ENCODE data around the gene FSTL4.

DNA sequence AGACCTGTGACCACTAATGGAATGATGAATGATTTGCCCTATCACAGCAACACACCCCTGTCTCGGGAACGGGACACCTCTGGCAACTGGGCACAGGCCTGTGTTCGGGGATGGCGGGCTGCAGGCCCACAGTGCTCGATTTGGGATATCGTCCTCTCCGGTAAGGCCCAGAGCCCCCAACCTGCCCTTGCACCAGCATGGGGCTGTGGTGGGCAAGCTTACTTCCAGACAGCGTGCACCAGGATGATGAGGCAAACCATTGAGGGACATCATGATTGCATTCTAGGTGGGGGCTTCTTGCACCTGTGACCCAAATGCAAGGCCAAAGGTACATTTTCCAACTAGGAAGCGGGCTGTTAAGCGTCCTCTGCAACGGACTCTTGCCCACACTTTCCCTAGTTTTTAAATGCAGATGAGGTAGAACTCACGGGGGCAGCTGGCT, 275.4 kb downstream of the FSTL4 start:
- TF ChIP-seq, protein P1, sequence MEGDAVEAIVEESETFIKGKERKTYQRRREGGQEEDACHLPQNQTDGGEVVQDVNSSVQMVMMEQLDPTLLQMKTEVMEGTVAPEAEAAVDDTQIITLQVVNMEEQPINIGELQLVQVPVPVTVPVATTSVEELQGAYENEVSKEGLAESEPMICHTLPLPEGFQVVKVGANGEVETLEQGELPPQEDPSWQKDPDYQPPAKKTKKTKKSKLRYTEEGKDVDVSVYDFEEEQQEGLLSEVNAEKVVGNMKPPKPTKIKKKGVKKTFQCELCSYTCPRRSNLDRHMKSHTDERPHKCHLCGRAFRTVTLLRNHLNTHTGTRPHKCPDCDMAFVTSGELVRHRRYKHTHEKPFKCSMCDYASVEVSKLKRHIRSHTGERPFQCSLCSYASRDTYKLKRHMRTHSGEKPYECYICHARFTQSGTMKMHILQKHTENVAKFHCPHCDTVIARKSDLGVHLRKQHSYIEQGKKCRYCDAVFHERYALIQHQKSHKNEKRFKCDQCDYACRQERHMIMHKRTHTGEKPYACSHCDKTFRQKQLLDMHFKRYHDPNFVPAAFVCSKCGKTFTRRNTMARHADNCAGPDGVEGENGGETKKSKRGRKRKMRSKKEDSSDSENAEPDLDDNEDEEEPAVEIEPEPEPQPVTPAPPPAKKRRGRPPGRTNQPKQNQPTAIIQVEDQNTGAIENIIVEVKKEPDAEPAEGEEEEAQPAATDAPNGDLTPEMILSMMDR (IDR thresholded peaks at IDR 0.05), result no peak
- TF ChIP-seq POLR2A (IDR thresholded peaks at IDR 0.05), result no peak
- TF ChIP-seq POLR2AphosphoS5 (IDR thresholded peaks at IDR 0.05), result no peak
- TF ChIP-seq EP300 (IDR thresholded peaks at IDR 0.05), result no peak

Measured in upper lobe of left lung (tissue), 4 donors.